ENCODE data around the gene CHN2. TPM values are rescaled to one million over a fixed set of nuclear protein-coding genes. Genes with fewer than 3 reads are reported as not detected.

Gene CHN2
- total and polyA plus RNA-seq, 10 donors = 4.2 to 52.0 (median 28.5) TPM

GRCh38 chr7:29270594-29271318 lies 76.2 kb downstream of the CHN2 start:
- no peaks in the 10 kb centered on the region for H3K27me3 ChIP-seq (replicated peaks in 1 of 7)
- no peak overlapping the region for H3K4me3 ChIP-seq
- WGBS, 5 donors = 22 to 40% (median 28%) methylated on average over 4 of the region's 4 CpGs
- H3K36me3 ChIP-seq = no peaks in the 10 kb centered on the region
- H3K4me1 ChIP-seq = peaks cover 8 to 50% (median 33%) of the 10 kb centered on the region in 6 donors
- intact Hi-C loops (cut with DNase I; ENCODE audit: low total_unique reads) = no loop called here
- peak overlapping the region in 4 of 8 donors; percentile 16 to 52 (median 29) for H3K27ac ChIP-seq
- TF ChIP-seq POLR2AphosphoS5 (IDR thresholded peaks at IDR 0.05) (no peak), POLR2A (IDR thresholded peaks at IDR 0.05) (no peak), CTCF (IDR thresholded peaks at IDR 0.05 in 8 of 11, conservative IDR thresholded peaks at IDR 0.05 in 3 of 11) (no peak)
- H3K9me3 ChIP-seq = no peaks in the 10 kb centered on the region
- no peak for DNase-seq

DNA sequence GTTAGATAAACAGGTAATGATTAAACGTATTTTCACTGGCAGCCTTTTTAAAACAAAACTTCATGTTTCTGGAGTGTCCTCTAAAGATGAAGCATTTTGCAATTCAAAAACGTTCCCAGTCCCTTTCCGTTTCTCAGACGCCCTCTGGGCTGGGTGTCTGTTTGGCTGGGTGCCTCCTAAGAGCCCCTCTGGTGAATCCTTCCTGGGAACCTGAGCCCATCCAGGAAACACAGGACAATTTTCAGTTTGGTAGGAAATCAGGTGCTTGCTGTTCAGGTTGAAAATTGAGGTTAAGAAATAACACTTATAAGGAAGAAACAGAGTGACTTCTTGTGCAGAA lies 76.7 kb downstream of the CHN2 start:
- no peak overlapping the region for H3K4me3 ChIP-seq
- H3K27ac ChIP-seq = peak overlapping the region in 4 of 8 donors; percentile 16 to 52 (median 29)
- WGBS, 5 donors = 14 to 51% (median 24%) methylated on average over 4 of the region's 4 CpGs
- TF ChIP-seq POLR2AphosphoS5 (IDR thresholded peaks at IDR 0.05) = no peak
- no peak for TF ChIP-seq POLR2A (IDR thresholded peaks at IDR 0.05)
- TF ChIP-seq CTCF (IDR thresholded peaks at IDR 0.05 in 8 of 11, conservative IDR thresholded peaks at IDR 0.05 in 3 of 11) = no peak
- no peaks in the 10 kb centered on the region for H3K36me3 ChIP-seq
- H3K4me1 ChIP-seq = peaks cover 8 to 56% (median 33%) of the 10 kb centered on the region in 6 donors
- intact Hi-C loops (cut with DNase I; ENCODE audit: low total_unique reads) = no loop called here
- no peaks in the 10 kb centered on the region for H3K27me3 ChIP-seq (replicated peaks in 1 of 7)
- H3K9me3 ChIP-seq = no peaks in the 10 kb centered on the region
- no peak for DNase-seq

GRCh38 chr7:29272057-29272456 lies 77.5 kb downstream of the CHN2 start:
- Histone ChIP-seq H3K9me3 (no peaks in the 10 kb centered on the region), H3K36me3 (no peaks in the 10 kb centered on the region), H3K4me1 (peaks cover 8 to 62% (median 33%) of the 10 kb centered on the region in 6 donors), H3K27me3 (replicated peaks in 1 of 7) (no peaks in the 10 kb centered on the region), H3K27ac (no peak overlapping the region), H3K4me3 (no peak overlapping the region)
- no peak for DNase-seq
- TF ChIP-seq POLR2AphosphoS5 (IDR thresholded peaks at IDR 0.05) = no peak
- intact Hi-C loops (cut with DNase I; ENCODE audit: low total_unique reads) = no loop called here
- WGBS, 5 donors = 89 to 94% (median 91%) methylated on average over 8 to 9 of the region's 9 CpGs

DNA sequence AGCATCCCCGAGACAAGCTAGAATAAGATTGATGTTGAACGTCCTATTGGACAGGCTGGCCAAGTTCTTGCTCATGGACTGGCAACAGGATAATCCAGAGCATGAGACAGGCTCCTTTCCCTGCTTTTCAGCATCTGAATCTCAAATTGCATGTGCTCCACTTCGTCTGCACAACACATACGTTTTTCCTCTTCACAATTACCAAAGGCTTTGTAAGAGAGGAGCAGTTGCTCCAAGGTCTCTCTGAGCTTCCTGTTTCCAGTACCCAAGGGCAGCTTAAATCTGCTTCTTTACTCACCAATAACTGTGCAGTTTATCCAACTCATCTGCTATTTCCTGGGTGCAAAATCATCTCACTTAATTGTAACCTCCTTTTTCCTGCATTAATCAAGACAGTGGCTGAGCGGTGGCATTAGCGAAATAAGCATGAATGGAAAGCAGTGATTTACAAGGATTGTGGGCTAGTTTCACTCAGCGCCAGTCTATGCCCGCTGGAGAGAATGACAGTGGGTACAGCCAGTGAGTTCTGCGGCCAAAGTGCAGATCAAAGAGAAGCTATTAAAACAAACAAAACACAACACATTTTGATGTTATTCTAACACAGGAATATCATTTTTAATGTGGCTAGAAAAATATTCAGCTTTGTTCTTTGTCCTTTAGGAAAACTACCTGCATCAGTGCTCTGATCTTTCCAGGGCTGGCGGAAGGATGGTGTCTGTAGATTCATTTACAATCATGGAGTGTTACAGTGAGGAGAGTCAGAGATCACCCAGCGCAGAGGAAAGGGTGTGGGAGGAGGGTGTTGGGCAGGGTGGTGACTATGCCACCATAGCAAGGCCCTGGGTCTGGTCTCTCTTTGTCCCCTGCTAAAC lies 79.8 kb downstream of the CHN2 start:
- WGBS, 5 donors = 57 to 79% (median 67%) methylated on average over 11 of the region's 11 CpGs
- TF ChIP-seq POLR2A (IDR thresholded peaks at IDR 0.05) (no peak), CTCF (IDR thresholded peaks at IDR 0.05 in 8 of 11, conservative IDR thresholded peaks at IDR 0.05 in 3 of 11) (no peak), POLR2AphosphoS5 (IDR thresholded peaks at IDR 0.05) (no peak)
- H3K27me3 ChIP-seq (replicated peaks in 1 of 7) = no peaks in the 10 kb centered on the region

More for the DNA sequence above, 79.8 kb downstream of the CHN2 start:
- no peaks in the 10 kb centered on the region for H3K36me3 ChIP-seq
- H3K27ac ChIP-seq = peak overlapping the region in 1 of 8 donors; percentile 17
- no peak overlapping the region for H3K4me3 ChIP-seq
- DNase-seq = no peak
- intact Hi-C loops (cut with DNase I; ENCODE audit: low total_unique reads) = no loop called here
- H3K9me3 ChIP-seq = no peaks in the 10 kb centered on the region
- H3K4me1 ChIP-seq = peaks cover 8 to 61% (median 33%) of the 10 kb centered on the region in 6 donors

All from spleen (tissue), 11 donors.